H1 (cell line): ENCODE results near the gene LDLRAD3. TPM values are rescaled to one million over a fixed set of nuclear protein-coding genes. Genes with fewer than 3 reads are reported as not detected.

Experiments used
- CTCF ChIA-PET: fragments of 300-600 bp; sonication (Branson Sonifier 250); formaldehyde crosslinking; loops from one replicate; lab custom pipeline; 2021; ENCODE audit not compliant: partially characterized antibody; lab: Charles Lee
- POLR2A ChIA-PET: fragments of 300-600 bp; sonication (Branson Sonifier 250); formaldehyde crosslinking; loops from one replicate; lab custom pipeline; 2021; ENCODE audit warnings: inconsistent platforms; ENCODE audit not compliant: partially characterized antibody; lab: Charles Lee
- DNase-seq, 2 experiments: peaks; one replicate each; pipeline versions ENCODE4 v3.0.0 to v3.0.0-alpha.2; 2010 to 2022; ENCODE audit warnings: low spot score in 2 of 2, low read depth in 1 of 2, mixed read lengths in 1 of 2
- FAIRE-seq: peaks from 2 replicates; lab custom pipeline; 2011; peaks lifted over from hg19 to GRCh38; lab: Jason Lieb, UNC
- H2AFZ ChIP-seq: 2 replicates; pipeline ENCODE4 v1.8.1; 2012; ENCODE audit warnings: low read length, inconsistent platforms
- H2AK5ac ChIP-seq: 2 replicates; pipeline ENCODE4 v1.6.1; 2013; ENCODE audit warnings: low read depth, low read length
- H2BK120ac ChIP-seq: replicated peaks from 2 replicates; pipeline ENCODE3; 2013; ENCODE audit warnings: low read depth, low read length, inconsistent platforms
- H2BK12ac ChIP-seq: 2 replicates; pipeline ENCODE4 v1.6.1; 2013; ENCODE audit warnings: low read depth, low read length
- H2BK15ac ChIP-seq: 2 replicates; pipeline ENCODE4 v1.6.1; 2013; ENCODE audit warnings: low read length
- H2BK20ac ChIP-seq: 2 replicates; pipeline ENCODE4 v1.6.1; 2013; ENCODE audit warnings: low read length
- H2BK5ac ChIP-seq: 2 replicates; pipeline ENCODE4 v1.6.1; 2013; ENCODE audit warnings: low read depth, low read length
- H3K14ac ChIP-seq: 2 replicates; pipeline ENCODE4 v1.6.1; 2013; ENCODE audit warnings: inconsistent platforms; ENCODE audit not compliant: insufficient read length
- H3K18ac ChIP-seq: 2 replicates; pipeline ENCODE4 v1.6.1; 2013; ENCODE audit warnings: low read length; ENCODE audit errors: extremely low read depth
- H3K23ac ChIP-seq: 2 replicates; pipeline ENCODE4 v1.6.1; 2013; ENCODE audit warnings: inconsistent platforms; ENCODE audit not compliant: insufficient read length
- H3K23me2 ChIP-seq: 2 replicates; pipeline ENCODE4 v1.6.1; 2013; ENCODE audit warnings: low read depth, low read length
- H3K27ac ChIP-seq: 2 replicates; pipeline ENCODE4 v1.6.1; 2011; ENCODE audit warnings: low read depth, low read length, inconsistent platforms
- H3K27me3 ChIP-seq, 4 experiments: replicated peaks in 1 of 4; 1 replicate in 1 of 4; 2 replicates in 3 of 4; pipeline versions ENCODE4 v1.6.1 to v1.8.1; 2011 to 2013; ENCODE audit warnings: low read length in 3 of 4, mild to moderate bottlenecking in 3 of 4, inconsistent platforms in 2 of 4, mixed read lengths in 2 of 4, moderate library complexity in 1 of 4; ENCODE audit not compliant: control insufficient read depth in 3 of 4, insufficient read depth in 3 of 4; ENCODE audit errors: extremely low read depth in 1 of 4
- H3K36me3 ChIP-seq, 4 experiments: 2 replicates each; pipeline versions ENCODE4 v1.6.1 to v1.8.1; 2011 to 2013; ENCODE audit warnings: mild to moderate bottlenecking in 4 of 4, low read length in 3 of 4, moderate library complexity in 2 of 4, control low read depth in 1 of 4, inconsistent platforms in 1 of 4; ENCODE audit not compliant: insufficient read depth in 4 of 4, control insufficient read depth in 2 of 4
- H3K4ac ChIP-seq: replicated peaks from 2 replicates; pipeline ENCODE3; 2013; ENCODE audit warnings: low read length, low read depth, mixed read lengths, inconsistent platforms; ENCODE audit not compliant: insufficient read length
- H3K4me1 ChIP-seq, 4 experiments: replicated peaks in 1 of 4; 1 replicate in 1 of 4; 2 replicates in 3 of 4; pipeline versions ENCODE4 v1.6.1 to v1.8.1; 2011 to 2013; ENCODE audit warnings: low read length in 3 of 4, inconsistent platforms in 2 of 4, mixed read lengths in 1 of 4; ENCODE audit not compliant: insufficient read depth in 4 of 4, control insufficient read depth in 3 of 4
- H3K4me2 ChIP-seq, 2 experiments: 2 replicates each; pipeline versions ENCODE4 v1.6.1 to v1.8.1; 2011 to 2013; ENCODE audit warnings: low read depth in 2 of 2, low read length in 2 of 2, control low read depth in 1 of 2, inconsistent platforms in 1 of 2, mild to moderate bottlenecking in 1 of 2; ENCODE audit not compliant: insufficient read depth in 1 of 2
- H3K4me3 ChIP-seq, 4 experiments: fragments of 200-600, 300-600 bp in 1 of 4; sonication (generic), shearing (Covaris generic), sonication (Bioruptor Twin) in 1 of 4; 2 replicates each; pipeline versions ENCODE4 v1.5.1 to v1.8.1; 2011 to 2016; ENCODE audit warnings: low read length in 4 of 4, low read depth in 3 of 4, control low read depth in 2 of 4, inconsistent platforms in 2 of 4, mild to moderate bottlenecking in 2 of 4, mixed read lengths in 1 of 4, moderate library complexity in 1 of 4; ENCODE audit not compliant: insufficient read depth in 2 of 4; ENCODE audit errors: extremely low read depth in 1 of 4
- H3K56ac ChIP-seq: replicated peaks from 2 replicates; pipeline ENCODE3; 2013; ENCODE audit warnings: low read depth, mild to moderate bottlenecking, mixed read lengths, low read length, inconsistent platforms; ENCODE audit not compliant: insufficient read length
- H3K79me1 ChIP-seq: 2 replicates; pipeline ENCODE4 v1.6.1; 2013; ENCODE audit warnings: low read depth, low read length, control low read depth
- H3K79me2 ChIP-seq, 2 experiments: 2 replicates each; pipeline versions ENCODE4 v1.6.1 to v1.8.1; 2012 to 2013; ENCODE audit warnings: low read length in 2 of 2, mild to moderate bottlenecking in 2 of 2, inconsistent platforms in 1 of 2; ENCODE audit not compliant: insufficient read depth in 2 of 2, control insufficient read depth in 1 of 2
- H3K9ac ChIP-seq, 4 experiments: replicated peaks in 1 of 4; 1 replicate in 1 of 4; 2 replicates in 3 of 4; pipeline versions ENCODE4 v1.6.1 to v1.8.1; 2011 to 2013; ENCODE audit warnings: low read depth in 3 of 4, low read length in 3 of 4, control low read depth in 2 of 4, mild to moderate bottlenecking in 2 of 4, moderate library complexity in 2 of 4, inconsistent platforms in 1 of 4; ENCODE audit errors: extremely low read depth in 1 of 4
- H3K9me3 ChIP-seq, 2 experiments: 2 replicates each; pipeline versions ENCODE4 v1.6.1 to v1.8.1; 2012 to 2013; ENCODE audit warnings: mild to moderate bottlenecking in 2 of 2, moderate library complexity in 2 of 2, control low read depth in 1 of 2, inconsistent platforms in 1 of 2, low read depth in 1 of 2, low read length in 1 of 2, mixed read lengths in 1 of 2; ENCODE audit not compliant: insufficient read depth in 2 of 2
- H4K20me1 ChIP-seq, 2 experiments: replicated peaks in 1 of 2; 2 replicates each; pipeline versions ENCODE3 to v1.8.1; 2011 to 2013; ENCODE audit warnings: inconsistent platforms in 2 of 2, low read length in 2 of 2, mild to moderate bottlenecking in 1 of 2; ENCODE audit not compliant: insufficient read depth in 2 of 2, control insufficient read depth in 1 of 2
- H4K5ac ChIP-seq: 2 replicates; pipeline ENCODE4 v1.6.1; 2013; ENCODE audit warnings: low read length, low read depth, mixed read lengths, inconsistent platforms; ENCODE audit not compliant: insufficient read length
- H4K8ac ChIP-seq: 2 replicates; pipeline ENCODE4 v1.8.0; 2013; ENCODE audit warnings: mild to moderate bottlenecking, moderate library complexity, low read length, inconsistent platforms; ENCODE audit not compliant: insufficient read depth; ENCODE audit errors: extremely low read depth
- H4K91ac ChIP-seq: replicated peaks from 2 replicates; pipeline ENCODE3; 2013; ENCODE audit warnings: low read length, mixed read lengths, inconsistent platforms; ENCODE audit not compliant: insufficient read length
- CHD1 ChIP-seq: IDR thresholded peaks from 2 replicates; pipeline ENCODE4 v1.6.1; 2012; ENCODE audit warnings: low read depth, low read length, improper control_type of control experiment
- CTCF ChIP-seq, 3 experiments: IDR thresholded peaks; 1 replicate in 2 of 3; 2 replicates in 1 of 3; pipeline versions ENCODE4 v1.5.1 to v1.6.1; 2011; ENCODE audit warnings: low read length in 3 of 3, mild to moderate bottlenecking in 3 of 3, inconsistent platforms in 2 of 3, low read depth in 1 of 3, moderate library complexity in 1 of 3; ENCODE audit not compliant: insufficient read depth in 1 of 3; ENCODE audit errors: control extremely low read depth in 1 of 3
- E2F6 ChIP-seq: IDR thresholded peaks from 2 replicates; pipeline ENCODE4 v1.6.1; 2012; ENCODE audit warnings: inconsistent platforms
- FOSL1 ChIP-seq: IDR thresholded peaks from 2 replicates; pipeline ENCODE4 v1.6.1; 2011; ENCODE audit warnings: mild to moderate bottlenecking, low read depth, low read length, moderate library complexity; ENCODE audit not compliant: insufficient read depth
- JUND ChIP-seq: IDR thresholded peaks from 2 replicates; pipeline ENCODE4 v1.6.1; 2011; ENCODE audit warnings: mild to moderate bottlenecking, improper control_type of control experiment, low read length
- KDM4A ChIP-seq: IDR thresholded peaks from one replicate; pipeline ENCODE4 v1.7.1; 2012; ENCODE audit warnings: low read depth, mild to moderate bottlenecking, moderate library complexity, low read length, inconsistent platforms; ENCODE audit not compliant: severe bottlenecking
- KDM5A ChIP-seq: fragments of 200-600 bp; IDR thresholded peaks from 2 replicates; pipeline ENCODE4 v1.7.1; 2012; ENCODE audit warnings: mild to moderate bottlenecking, low read length, inconsistent platforms, mixed read lengths
- MAX ChIP-seq: IDR thresholded peaks from 2 replicates; pipeline ENCODE4 v1.6.1; 2012; ENCODE audit warnings: inconsistent platforms
- POLR2AphosphoS5 ChIP-seq: IDR thresholded peaks from 2 replicates; pipeline ENCODE4 v1.6.1; 2011; ENCODE audit warnings: low read depth, low read length
- TBP ChIP-seq: IDR thresholded peaks from 2 replicates; pipeline ENCODE4 v1.6.1; 2011; ENCODE audit warnings: low read depth, low read length, improper control_type of control experiment
- WGBS, 2 experiments: shearing (Covaris generic) in 1 of 2; methylation state at CpG; one replicate each; pipeline versions ENCODE4 v1.1.6 to v1.1.7; 2013 to 2015; ENCODE audit warnings: low lambda C conversion rate in 2 of 2, mixed read lengths in 2 of 2, inconsistent platforms in 1 of 2, low coverage in 1 of 2, missing lambda C conversion rate in 1 of 2; ENCODE audit not compliant: insufficient replicate concordance in 2 of 2, insufficient coverage in 1 of 2, insufficient read length in 1 of 2; ENCODE audit errors: extremely low coverage in 1 of 2, missing lambda C conversion rate in 1 of 2; 5-methylcytosine and 5-hydroxymethylcytosine counted together
- polyA plus RNA-seq, 7 experiments: library from polyadenylated mRNA; depleted of rRNA in 3 of 7; stranded (reverse) in 5 of 7; unstranded in 2 of 7; fragments of >200 nt in 5 of 7; fragments of 200-250 nt in 2 of 7; gene quantifications; 1 replicate in 5 of 7; 2 replicates in 1 of 7; 4 replicates in 1 of 7; pipeline versions ENCODE4 v1.2.1 to v1.2.3, GENCODE V29; 2011 to 2013; ENCODE audit warnings: missing spikeins in 2 of 7, mixed read lengths in 2 of 7
- total RNA-seq: library from RNA; stranded (reverse); fragmentation: NEBNext Ultra II Directional; extraction: Animal tissue kit (Norgen Biotek cat#: 25700); gene quantifications from 2 replicates; pipeline ENCODE4 v1.2.1, GENCODE V29; 2021

LDLRAD3 gene
- total and polyA plus RNA-seq, 2 of the 8 experiments (the other 6 are each of a cell fraction or from before 2014, with no cell fraction given): 18.6 to 22.8 TPM

- Histone ChIP-seq H3K18ac (no peak overlapping the region), H4K91ac (no peak overlapping the region), H2BK5ac (no peak overlapping the region), H3K27me3 (no peaks in the 10 kb centered on the region), H2BK20ac (no peak overlapping the region), H4K5ac (no peak overlapping the region), H2BK15ac (no peak overlapping the region), H3K14ac (no peak overlapping the region), H3K79me1 (no peaks in the 10 kb centered on the region), H3K9ac (no peak overlapping the region), H3K79me2 (no peaks in the 10 kb centered on the region), H3K4me3 (no peak overlapping the region), H4K20me1 (no peaks in the 10 kb centered on the region), H2BK12ac (no peak overlapping the region), H4K8ac (no peak overlapping the region), H3K4me2 (no peak overlapping the region), H3K4me1 (no peaks in the 10 kb centered on the region), H3K23me2 (no peaks in the 10 kb centered on the region), H3K27ac (no peak overlapping the region), H2AFZ (no peak overlapping the region), H3K9me3 (no peaks in the 10 kb centered on the region), H3K4ac (no peak overlapping the region), H3K23ac (no peak overlapping the region), H3K56ac (no peak overlapping the region), H3K36me3 (no peaks in the 10 kb centered on the region), H2BK120ac (no peak overlapping the region), H2AK5ac (no peak overlapping the region)
- no peak for FAIRE-seq
- DNase-seq: no peak
- CTCF ChIA-PET: interaction anchor here (0.6 to 2.0 kb wide), 6 partner anchors 26 to 105 kb away, joined by 3 to 6 read pairs (median 4); no protein-coding TSS in a partner anchor
- TF ChIP-seq MAX (no peak), TBP (no peak), E2F6 (no peak), KDM5A (no peak), FOSL1 (no peak), POLR2AphosphoS5 (no peak), CHD1 (no peak), JUND (no peak), KDM4A (no peak), CTCF (IDR thresholded peaks at IDR 0.05; ENCODE audit: control extremely low read depth in 1 of 3, insufficient read depth in 1 of 3, low read depth in 1 of 3, low read length in 3 of 3) (no peak)
- POLR2A ChIA-PET: no interaction called here
- WGBS, 2 experiments: 91% methylated on average over 3 of the region's 3 CpGs; no CpG with 5 or more reads in 1 of the 2 experiments
Measured at GRCh38 chr11:36235750-36236149, 291.9 kb downstream of the LDLRAD3 start.
